GM21360 (cell line): ENCODE measurements around the gene SELENOM.
"Not testable (repeated sequence)": the region's sequence is repeated elsewhere in the genome, so short reads cannot be mapped to it uniquely, and the experiment has no call there.

Experiments used
- ATAC-seq: cut with Tn5 transposase; IDR thresholded peaks from one replicate; pipeline ENCODE4 v1.9.1; 2021; ENCODE audit warnings: mild to moderate bottlenecking, moderate library complexity; ENCODE audit not compliant: unreplicated experiment

Gene SELENOM

DNA sequence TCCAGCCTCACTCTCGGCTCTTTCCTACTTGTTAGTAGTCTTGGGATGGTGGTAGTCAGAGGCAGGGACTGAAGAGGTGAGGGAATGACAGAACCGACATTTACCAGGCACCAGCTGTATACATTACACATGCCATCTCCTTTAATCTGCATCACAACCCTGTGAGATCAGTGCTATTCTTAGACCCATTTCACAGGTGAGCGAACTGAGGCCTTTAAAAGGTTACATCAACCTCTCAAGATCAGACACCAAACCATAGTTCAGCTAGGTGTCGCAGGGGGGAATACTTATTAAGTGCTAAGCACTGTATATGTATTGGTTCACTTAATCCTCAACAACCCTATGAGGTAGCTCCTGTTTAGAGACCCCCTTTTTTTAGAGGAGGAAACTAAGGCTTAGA, 27.3 kb upstream of the SELENOM start:
- no peak for ATAC-seq

DNA sequence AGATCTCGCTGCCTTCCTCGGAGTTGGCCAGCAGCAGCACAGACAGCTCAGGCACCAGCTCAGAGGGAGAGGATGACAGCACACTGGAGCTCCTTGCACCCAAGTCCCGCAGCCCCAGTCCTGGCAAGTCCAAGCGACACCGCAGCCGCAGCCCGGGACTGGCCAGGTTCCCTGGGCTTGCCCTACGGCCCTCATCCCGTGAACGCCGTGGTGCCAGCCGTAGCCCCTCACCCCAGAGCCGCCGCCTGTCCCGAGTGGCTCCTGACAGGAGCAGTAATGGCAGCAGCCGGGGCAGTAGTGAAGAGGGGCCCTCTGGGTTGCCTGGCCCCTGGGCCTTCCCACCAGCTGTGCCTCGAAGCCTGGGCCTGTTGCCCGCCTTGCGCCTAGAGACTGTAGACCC, 26.5 kb upstream of the SELENOM start:
- no peak for ATAC-seq

DNA sequence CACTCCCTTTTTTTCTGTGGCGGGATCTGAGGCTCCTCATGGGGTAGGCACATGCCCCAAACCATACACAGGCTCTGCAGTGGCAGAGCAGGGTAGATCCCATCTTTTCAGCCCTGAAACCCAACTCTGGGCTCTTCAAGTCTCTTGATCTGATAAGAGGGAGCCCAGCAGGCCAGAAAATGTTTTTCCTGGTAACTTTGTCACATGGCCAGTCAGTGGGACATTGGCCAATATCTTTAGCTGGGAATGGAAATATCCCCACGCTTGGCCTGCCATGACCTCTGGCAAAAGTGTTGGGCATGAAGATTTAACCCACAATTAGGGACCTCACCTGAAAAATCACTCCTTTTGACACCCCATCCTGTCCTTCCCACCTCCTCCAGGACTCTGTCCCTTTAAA, 23.5 kb upstream of the SELENOM start:
- ATAC-seq: no peak

DNA sequence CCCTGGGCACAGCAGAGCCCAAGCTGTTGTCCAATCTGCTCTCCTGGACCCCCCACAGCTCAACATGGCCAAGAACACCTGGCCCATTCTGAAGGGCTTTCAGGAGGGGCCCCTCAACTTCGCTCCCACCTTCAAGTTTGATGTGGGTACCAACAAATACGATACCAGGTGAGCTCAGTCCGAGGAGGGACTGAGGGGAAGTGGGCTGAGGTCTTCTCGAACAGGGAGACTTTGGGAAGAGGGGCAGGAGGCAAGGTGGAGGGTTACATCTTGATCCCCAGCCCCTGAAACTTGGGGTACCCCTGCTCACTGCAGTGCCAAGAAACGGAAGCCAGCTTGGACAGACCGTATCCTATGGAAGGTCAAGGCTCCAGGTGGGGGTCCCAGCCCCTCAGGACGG, 20.8 kb upstream of the SELENOM start:
- ATAC-seq: no peak

DNA sequence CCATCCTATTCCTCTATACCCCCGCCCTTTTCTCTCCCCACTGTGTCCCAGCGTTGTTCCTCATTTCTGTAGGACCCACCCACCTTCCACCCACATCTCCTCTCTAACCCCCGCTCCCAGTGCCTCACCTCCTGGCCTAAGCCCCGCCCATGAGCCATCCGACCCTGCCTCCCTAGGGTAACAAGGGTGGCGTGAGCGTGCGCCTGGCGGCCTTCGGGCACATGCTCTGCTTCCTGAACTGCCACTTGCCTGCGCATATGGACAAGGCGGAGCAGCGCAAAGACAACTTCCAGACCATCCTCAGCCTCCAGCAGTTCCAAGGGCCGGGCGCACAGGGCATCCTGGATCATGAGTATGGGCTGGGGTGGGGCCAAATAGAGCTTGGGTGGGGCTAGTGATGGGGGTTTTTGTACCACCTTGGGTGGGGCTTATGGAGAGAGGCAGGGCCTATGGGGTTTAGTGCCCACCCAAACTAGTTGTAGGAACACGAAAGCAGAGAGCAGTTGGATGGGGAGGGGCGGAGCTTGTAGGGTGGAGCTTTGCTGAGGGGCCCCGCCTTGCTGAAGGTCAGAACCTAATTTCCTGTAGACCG, 19.9 kb upstream of the SELENOM start:
- no peak for ATAC-seq

DNA sequence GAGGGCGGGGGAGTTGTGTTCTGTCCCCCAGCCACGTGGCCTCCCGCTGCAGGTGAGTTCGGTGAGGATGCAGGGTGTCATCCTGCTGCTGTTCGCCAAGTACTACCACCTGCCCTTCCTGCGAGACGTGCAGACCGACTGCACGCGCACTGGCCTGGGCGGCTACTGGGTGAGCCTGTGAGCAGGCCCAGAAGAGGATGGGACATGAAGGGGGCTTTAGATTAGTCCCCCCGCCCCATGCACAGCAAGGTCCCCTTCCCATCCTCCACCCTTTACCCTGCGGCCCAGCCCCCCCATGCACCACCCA, 19.5 kb upstream of the SELENOM start:
- ATAC-seq: no peak

DNA sequence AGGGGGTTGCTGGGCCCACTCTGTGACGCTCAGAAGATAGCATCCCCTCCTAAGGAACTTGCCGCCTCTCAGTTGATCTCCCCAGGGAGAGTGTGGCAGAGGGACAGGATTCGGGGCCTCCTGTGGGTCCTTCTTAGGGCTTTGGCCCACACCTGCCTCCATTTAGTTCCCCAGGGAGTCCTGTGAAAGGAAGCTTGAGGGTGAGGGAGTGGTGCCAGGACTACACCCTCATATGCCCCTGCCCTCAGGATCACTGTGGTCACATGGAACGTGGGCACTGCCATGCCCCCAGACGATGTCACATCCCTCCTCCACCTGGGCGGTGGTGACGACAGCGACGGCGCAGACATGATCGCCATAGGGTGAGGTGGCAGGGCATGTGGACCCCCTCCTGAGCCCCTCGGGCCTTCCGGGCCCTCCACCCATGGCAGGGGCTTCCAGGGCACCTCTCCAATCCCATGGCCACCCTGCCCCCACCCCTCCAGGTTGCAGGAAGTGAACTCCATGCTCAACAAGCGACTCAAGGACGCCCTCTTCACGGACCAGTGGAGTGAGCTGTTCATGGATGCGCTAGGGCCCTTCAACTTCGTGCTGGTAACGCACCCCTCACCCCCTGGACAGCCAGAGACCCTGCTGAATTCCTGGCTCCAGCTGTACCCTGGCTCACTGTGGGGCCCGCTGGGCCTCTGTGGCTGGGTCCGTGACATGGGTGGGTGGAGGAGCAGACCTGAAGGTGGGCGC, 18.9 kb upstream of the SELENOM start:
- no peak for ATAC-seq

DNA sequence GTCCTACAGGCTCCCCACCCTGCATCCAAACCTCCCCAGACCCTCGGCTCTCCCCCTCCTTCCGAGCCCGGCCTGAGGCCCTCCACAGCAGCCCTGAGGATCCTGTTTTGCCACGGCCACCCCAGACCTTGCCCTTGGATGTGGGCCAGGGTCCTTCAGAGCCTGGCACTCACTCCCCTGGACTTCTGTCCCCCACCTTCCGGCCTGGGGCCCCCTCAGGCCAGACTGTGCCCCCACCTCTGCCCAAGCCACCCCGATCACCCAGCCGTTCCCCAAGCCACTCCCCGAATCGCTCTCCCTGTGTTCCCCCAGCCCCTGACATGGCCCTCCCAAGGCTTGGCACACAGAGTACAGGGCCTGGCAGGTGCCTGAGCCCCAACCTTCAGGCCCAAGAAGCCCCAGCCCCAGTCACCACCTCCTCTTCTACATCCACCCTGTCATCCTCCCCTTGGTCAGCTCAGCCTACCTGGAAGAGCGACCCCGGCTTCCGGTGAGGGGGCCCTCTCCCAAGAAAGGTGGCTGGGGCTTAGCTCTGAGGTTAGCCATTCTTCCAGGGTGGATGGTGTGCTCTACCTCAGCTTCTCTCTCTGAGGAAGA, 18.3 kb upstream of the SELENOM start:
- ATAC-seq: no peak

DNA sequence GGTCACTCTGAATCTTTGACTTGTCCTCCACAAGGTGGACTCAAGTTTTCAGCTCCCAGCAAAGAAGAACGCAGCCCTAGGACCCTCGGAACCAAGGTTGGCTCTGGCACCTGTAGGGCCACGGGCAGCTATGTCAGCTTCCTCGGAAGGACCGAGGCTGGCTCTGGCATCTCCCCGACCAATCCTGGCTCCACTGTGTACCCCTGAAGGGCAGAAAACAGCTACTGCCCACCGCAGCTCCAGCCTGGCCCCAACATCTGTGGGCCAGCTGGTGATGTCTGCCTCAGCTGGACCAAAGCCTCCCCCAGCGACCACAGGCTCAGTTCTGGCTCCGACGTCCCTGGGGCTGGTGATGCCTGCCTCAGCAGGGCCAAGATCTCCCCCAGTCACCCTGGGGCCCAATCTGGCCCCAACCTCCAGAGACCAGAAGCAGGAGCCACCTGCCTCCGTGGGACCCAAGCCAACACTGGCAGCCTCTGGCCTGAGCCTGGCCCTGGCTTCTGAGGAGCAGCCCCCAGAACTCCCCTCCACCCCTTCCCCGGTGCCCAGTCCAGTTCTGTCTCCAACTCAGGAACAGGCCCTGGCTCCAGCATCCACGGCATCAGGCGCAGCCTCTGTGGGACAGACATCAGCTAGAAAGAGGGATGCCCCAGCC, 17.6 kb upstream of the SELENOM start:
- ATAC-seq: no peak

DNA sequence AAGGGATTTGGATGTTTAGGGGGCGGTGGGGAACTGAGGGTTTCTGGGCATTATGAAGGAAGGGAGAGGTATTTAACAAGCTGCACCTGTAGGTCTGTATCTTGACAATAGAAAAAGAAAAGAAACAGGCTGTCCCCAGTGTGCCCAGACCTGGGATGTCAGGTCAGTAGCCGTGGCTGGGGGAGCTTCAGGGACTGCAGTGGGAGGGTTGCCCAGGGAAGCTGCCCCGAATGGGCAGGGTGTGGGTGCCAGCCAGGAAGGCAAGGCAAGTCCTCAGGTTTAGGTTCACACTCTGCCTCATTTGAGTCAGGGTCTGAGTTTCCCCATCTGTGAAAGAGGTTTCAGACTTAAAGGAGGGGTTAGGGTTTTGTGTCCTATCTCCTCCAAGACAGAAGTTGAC, 16.9 kb upstream of the SELENOM start:
- no peak for ATAC-seq

DNA sequence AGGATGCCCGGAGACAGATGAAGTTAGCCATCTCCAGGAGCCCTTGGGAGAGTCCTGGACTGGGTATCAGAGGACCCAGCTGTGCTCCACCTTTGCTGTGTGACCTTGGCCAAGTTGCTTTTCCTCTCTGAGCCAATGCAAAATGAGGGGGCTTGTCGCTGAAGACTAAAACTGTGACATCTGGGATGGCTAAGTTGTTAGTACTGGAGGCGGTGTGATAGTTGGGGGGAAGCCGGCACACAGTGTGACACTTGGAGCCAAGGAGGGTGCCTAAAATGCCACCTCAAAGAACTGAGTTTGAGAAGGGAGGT, 15.9 kb upstream of the SELENOM start:
- ATAC-seq: no peak

DNA sequence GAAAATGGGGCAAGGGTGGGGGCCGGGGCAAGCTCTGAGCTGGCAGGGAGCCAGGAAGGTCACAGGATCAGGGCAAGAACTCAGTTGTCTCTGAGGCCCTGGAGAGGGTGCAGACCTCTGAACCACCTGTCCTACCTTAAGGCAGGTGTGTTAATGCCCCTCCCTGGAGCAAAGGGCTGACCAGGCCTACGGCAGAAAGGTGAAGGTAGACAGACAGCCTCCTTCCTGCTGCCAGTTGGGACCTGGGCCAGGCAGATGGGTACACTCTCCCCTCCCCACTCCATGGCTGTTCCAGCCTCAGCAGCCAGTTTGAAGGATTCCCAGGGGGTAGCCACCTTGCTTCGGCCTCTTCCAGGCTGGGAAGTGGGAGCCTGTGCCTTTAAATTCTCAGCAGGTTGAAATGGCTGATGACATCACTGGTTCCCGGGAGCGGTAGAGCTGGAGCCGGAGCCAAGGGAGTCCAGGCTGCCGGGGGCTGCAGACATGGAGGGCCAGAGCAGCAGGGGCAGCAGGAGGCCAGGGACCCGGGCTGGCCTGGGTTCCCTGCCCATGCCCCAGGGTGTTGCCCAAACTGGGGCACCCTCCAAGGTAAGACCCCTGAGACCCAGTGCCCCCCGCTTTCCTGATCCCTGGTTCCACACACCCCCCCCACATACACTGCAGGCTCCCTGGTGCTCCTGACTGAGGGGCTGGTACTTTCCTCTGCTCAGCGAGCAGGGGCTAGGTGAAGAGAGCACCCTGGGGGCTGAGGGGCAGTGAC, 15.3 kb upstream of the SELENOM start, which contains the start of gene INPP5J:
INPP5J (plus strand) TSS at position 435 of the 760 bp plus-strand sequence; CDS start at position 484, 49 bp downstream.
- no peak for ATAC-seq

DNA sequence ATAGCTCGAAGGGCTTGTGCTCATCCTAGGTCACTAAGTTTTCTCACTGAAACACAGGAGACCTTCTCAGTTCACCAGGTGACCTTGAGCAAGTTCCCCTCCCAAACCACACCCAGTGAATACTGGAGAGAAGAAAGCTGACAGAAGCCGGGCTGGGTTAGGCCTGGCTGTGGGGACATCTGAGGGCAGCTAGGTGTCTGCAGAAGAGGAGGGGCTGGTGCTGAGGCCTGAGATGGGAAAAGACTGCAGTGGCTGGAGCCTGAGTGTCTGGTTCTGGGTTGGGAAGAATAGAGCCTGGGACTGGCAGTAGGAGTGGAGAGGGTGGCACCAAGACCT, 14.8 kb upstream of the SELENOM start:
- no peak for ATAC-seq

DNA sequence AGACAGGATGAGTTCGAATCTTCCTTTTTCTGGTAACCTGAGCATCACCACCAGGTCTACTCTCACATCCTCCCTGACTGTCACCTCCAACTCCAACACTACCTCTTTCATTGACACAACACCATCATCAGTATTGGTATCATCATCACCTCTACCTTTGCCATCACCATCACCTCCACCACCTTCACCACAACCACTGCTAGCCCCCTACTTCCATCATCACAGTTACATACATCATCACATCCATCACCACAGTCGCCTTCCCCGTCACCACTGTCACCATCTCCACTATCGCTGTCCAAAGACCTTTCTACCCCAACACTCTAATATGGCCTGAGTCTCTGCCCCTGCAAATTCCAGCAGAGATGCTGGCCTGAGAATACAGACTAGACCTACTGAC, 14.0 kb upstream of the SELENOM start:
- no peak for ATAC-seq

DNA sequence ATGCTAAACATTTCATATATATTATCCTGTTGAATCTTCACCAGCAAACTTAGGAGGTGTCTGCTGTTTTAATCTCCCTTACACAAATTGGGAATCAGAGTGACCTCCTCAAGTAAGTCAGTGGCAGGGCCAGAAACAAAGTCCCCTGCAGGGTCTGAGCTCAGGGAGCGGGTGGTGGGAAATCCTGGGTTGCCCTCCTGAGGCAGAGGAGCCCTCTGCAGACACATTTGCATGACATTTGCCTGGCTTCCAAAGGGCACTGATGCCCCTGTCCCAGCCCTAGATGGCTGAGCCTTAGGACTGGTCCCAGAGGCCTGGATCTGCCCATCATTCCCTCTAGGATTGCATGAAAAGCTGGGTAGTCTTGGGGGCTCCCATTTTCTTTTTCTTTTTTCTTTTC, 13.3 kb upstream of the SELENOM start:
- ATAC-seq: no peak

DNA sequence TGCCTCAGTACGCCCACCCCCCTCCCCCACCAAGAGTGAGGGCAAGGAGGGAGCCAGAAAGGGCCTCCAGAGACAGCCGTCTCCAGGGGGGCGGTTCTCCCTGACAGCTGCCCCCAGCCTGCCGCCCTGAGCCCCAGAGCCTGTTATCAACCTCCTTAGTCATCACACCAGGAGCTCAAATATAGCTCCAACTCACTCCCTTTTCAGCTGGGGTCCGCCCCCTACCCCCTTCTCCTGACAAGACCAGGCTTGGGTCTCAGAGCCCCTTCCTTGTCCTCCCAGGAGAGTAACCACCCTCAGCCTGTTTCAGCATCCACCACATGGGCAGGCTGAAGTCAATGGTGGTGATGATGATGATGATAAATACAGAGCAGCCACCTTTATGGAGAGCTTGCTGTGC, 12.9 kb upstream of the SELENOM start:
- ATAC-seq: no peak

DNA sequence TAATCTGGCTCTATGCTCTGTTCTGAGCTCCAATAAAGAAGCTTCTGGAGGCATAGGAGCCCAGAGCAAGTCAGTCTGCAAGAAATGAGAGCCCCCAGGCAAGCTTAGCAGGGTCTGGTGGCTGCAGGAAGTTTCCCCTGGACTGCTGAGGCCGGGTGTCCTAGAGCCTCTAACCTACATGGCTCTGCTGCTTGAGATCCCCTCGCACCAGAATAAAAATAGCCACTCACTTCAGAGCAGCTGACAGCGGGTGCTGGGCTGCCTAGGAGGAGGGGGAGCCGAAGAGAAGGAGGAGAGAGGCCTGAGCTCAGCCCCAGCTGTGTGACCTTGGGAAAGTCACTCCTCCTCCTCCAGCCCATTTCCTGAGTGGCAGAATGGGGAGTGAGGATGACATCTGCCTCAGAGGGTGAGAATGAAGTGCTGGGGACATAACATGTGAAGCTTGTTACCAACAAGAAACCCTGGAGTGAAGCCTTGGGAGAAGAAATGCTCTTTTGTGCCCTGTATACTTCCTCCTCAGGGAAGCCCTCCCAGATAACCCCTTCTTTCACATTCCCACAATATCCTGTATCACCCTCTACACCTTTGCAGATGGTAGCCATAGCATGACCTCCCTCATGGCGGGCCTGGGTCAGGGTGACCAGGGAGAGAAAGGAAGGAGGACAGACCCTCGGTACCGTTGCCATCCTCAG, 11.8 kb upstream of the SELENOM start:
- no peak for ATAC-seq

DNA sequence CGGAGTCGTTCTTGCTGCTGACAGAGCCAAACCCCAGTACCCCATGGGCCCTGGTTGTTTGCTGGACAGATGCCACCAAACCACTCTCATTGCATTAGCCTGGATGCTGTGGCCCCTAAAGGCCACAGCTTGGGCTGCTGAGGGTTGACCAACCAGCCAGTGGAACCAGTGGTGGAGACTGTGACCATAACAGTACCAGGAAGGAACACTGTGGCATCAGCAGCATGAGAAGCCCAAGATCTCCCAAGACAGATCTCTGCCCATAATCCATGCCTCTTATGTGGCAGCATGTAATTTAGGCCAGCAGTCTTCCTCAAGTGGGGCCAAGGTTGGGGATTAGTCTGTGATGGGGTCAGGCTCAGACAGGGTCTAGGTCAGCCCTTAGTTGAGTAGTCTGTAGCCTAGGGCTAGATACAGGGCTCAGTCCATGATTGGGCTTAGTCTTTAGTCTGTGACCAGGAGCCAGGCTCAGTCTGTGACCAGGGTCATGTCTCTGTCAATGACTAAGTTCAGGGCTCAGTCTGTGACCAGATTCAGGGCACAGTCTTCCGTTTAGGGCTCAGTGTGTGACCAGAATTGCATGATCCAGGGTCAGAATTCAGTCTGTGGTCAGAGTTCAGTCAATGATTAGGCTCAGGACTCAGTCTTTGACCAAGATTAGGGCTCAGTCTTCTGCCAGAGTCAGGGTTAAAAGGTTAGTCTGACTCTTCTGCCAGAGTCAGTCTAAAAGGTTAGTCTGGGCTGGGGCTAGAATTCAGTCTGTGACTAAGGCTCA, 10.9 kb upstream of the SELENOM start:
- ATAC-seq: no peak

DNA sequence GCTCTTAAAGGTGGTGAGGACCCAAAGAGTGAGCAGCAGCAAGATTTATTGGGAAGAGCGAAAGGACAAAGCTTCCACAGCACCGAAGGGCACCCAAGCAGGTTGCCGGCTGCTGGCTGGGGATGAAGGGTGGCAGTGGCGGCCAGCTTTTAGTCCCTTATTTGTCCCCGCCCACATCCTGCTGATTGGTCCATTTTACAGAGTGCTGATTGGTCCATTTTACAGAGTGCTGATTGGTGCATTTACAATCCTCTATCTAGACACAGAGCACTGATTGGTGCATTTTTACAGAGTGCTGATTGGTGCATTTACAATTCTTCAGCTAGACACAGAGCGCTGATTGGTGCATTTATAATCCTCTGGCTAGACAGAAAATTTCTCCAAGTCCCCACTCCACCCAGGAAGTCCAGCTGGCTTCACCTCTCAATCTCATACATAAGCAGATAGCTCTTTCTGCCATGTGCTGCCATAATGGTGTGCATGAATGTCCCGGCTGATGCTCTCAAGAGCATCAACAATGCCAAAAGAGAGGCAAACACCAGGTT, 5.3 kb upstream of the SELENOM start:
- not testable (repeated sequence) for ATAC-seq

DNA sequence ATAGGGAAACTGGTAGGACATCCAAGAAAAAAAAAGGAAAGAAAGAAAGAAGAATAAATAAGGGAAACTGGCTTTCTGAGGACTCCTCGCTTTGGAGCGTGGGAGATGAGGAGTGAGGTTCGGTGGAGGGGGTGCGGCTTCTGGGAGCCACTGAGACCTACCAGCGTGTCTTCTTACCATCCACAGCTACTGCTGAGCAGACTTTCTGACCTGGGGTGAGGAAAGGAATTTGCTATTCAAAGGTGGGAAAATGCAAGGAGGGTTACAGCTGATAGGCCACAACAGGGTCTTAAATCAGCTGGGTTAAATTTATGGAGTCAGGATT, 488 bp upstream of the SELENOM start:
- no peak for ATAC-seq
